GM21423 (cell line): ENCODE measurements around the gene ACD.
A peak's percentile ranks its signal among the peaks of the same experiment; 100 is the strongest.

ENCODE experiments used
- ATAC-seq: cut with Tn5 transposase; IDR thresholded peaks from one replicate; pipeline ENCODE4 v1.9.1; 2021; ENCODE audit warnings: mild to moderate bottlenecking, moderate library complexity; ENCODE audit not compliant: unreplicated experiment

The ACD gene

GRCh38 chr16:67662653-67663010, 2.6 kb upstream of the ACD start:
- ATAC-seq, result no peak

DNA sequence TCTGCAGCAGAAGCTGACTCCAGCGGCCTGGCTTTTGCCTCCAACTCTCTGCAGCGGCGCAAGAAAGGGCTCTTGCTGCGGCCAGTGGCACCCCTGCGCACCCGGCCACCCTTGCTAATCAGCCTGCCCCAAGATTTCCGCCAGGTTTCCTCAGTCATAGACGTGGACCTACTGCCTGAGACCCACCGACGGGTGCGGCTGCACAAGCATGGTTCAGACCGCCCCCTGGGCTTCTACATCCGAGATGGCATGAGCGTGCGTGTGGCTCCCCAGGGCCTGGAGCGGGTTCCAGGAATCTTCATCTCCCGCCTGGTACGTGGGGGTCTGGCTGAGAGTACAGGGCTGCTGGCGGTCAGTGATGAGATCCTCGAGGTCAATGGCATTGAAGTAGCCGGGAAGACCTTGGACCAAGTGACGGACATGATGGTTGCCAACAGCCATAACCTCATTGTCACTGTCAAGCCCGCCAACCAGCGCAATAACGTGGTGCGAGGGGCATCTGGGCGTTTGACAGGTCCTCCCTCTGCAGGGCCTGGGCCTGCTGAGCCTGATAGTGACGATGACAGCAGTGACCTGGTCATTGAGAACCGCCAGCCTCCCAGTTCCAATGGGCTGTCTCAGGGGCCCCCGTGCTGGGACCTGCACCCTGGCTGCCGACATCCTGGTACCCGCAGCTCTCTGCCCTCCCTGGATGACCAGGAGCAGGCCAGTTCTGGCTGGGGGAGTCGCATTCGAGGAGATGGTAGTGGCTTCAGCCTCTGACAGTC, 2.0 kb upstream of the ACD start:
- ATAC-seq, result no peak

GRCh38 chr16:67661101-67661761, 1.2 kb upstream of the ACD start:
- ATAC-seq, result no peak

DNA sequence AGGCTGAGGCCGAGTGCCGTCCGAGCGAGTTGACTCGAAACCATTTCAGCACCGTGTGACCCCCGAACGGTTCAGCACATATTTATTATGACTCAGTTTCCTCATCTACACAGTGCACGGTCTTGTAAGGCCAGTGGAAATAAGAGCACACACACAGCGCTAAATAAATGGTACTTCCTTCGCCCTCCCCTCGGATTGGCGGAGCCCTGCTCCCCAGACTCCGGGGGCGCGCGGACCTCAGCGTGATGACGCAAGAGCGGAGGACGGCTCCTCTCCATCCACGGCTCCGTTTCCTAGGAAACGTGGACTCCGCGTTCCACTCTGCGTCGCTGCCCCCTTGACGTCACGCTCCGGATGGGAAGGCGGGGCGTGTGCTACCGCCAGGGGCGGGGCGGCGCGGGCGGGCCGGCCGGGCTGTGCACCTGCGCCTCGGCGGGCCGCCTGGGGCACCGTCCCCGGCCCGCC, 536 bp upstream of the ACD start, which contains the start of gene PARD6A:
PARD6A (plus strand) TSS at position 397 of the 465 bp plus-strand sequence. CDS start 79 bp downstream, outside the sequence.
- peak; percentile 72 for ATAC-seq

DNA sequence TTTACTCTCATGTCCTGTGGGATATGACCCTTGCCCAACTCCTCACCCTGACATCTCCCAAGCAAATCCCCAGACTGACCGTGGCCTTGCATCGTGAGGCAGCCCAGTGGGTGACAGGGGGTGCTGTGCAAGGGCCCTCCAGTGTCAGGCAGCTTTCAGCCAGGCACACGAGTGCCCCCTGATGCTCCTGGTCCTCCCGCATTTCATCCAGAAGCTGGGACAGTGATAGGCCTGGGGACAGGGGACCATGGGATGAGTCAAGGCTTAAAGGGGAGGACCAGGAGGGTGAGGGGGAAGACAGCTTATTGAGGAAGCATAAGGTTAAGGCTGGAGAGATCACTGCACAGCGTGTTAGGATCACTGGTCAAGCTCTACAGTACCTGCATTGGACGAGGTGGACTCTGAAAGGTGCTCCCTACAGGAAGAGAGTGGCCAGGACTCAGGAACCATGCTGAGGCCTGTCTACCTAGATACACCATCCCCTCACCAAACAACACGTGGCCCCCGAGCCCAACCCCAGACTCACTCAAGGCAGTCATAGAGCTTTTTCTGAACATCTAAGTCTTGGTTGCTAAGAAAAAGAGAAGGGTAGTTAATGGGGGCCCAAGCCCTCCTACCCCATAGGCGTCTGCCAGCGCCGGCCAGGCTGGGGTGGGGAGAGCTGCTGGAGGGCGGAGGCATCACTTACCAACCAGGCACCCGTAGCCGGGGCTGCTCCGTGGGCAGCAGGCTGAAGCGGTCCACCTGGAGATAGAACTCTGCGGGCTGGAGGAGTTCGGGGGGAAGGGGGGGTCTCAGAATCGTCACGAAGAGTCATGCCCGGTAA, 998 bp downstream of the ACD start:
- no peak for ATAC-seq

DNA sequence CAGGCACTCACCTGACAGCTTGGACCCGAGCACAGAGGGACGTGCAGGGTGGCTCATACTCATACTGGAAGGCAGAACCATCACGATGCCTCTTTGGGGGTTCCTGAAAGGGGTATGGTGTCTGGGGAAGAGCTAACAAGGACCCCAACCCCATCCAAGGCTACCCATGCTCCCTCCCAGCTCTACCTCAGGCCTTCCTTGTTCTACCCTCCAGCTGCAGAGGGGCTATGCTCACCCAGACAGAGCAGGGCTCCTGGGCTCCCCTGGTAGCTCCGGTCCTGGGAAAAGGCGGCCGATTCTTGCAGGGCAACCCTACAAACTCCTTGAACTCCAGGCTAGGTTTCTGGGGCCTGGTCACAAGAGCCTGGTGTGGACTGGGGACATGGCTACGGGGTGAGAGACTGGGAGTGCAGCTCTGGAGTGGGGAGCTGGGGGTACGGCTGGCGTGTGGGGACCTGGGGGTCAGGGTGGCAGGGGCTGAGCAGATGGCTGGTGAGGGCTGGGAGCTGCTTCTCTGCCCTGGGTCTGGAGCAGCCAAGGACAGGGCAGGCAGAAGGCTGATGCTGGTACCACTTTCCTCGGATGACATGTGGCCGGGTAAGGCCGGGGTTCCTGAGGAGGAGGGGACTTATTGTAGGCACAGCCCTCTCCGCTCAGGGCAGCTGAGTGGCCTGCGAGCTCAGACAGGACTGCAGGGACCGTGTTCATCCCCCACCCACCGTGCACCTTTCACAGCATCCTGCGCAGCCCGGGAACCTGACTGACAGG, 2.1 kb downstream of the ACD start:
- ATAC-seq, result no peak

DNA sequence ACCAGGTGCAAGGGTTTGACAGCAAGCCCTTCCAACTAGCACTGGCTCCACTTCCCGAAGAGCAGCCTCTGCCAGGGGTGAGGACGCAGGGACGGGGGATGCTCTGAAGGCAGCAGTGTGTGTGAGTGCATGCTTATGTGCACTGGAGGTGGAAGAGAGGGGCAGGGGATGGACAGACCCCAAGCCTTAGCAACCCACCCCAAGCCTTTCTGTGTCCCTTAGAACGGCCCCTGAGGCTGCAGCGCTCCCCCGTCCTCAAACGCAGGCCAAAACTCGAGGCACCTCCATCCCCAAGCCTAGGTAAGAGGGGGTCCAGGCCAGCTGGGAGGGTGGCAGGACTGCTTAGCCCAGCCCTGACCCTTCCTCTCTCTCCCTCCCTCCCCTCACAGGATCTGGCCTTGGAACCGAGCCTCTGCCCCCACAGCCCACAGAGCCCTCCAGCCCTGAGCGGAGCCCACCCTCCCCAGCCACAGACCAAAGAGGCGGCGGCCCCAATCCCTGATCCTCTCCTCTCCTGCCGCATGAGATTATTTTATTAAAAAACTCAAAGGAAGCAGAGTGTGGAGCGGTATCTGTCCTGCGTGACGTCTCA, 2.9 kb downstream of the ACD start:
- no peak for ATAC-seq

GRCh38 chr16:67656344-67657016, 3.6 kb downstream of the ACD start:
- no peak for ATAC-seq

DNA sequence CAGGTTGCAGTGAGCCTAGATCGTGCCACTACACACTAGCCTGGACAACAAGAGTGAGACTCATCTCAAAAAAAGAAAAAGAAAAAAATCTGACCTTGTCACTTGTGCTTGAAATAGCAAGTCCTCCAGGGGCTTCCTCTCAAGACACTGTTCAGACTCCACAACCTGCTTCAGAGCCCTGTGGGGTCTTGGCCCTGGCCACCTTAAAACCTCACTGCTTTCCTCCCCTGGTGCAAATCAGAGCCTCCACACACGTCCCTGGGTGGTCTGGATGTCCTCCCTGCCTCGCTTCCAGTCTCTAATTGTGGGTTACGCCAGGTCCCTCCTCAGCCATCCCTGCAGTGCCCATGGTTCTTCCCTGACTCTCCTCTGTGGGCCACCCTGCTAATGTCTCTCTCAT, 4.7 kb downstream of the ACD start:
- ATAC-seq, result no peak

DNA sequence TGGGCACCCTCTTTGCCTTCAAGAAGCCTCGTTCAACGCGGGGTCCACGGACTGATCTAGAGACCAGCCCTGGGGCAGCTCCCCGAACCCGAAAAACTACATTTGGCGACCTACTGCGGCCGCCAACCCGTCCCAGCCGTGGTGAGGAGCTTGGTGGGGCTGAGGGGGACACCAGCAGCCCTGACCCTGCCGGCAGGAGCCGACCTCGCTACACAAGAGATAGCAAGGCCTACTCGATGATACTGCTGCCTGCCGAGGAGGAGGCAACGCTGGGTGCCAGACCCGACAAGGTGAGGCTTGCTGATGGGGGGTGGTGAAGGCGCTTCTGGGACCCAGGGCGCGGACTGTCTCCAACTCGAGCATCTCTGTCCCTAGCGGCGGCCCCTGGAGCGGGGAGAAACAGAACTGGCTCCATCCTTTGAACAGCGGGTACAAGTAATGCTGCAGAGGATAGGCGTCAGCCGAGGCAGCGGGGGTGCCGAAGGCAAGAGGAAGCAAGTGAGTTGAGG, 5.6 kb downstream of the ACD start:
- no peak for ATAC-seq

GRCh38 chr16:67653789-67654402, 6.2 kb downstream of the ACD start:
- ATAC-seq, result no peak

- no peak for ATAC-seq
Measured at GRCh38 chr16:67653128-67653788, 6.8 kb downstream of the ACD start.

- ATAC-seq, result no peak
Measured at GRCh38 chr16:67652578-67653127, 7.4 kb downstream of the ACD start.

- ATAC-seq, result no peak
Measured at GRCh38 chr16:67651847-67652246, 8.2 kb downstream of the ACD start.

DNA sequence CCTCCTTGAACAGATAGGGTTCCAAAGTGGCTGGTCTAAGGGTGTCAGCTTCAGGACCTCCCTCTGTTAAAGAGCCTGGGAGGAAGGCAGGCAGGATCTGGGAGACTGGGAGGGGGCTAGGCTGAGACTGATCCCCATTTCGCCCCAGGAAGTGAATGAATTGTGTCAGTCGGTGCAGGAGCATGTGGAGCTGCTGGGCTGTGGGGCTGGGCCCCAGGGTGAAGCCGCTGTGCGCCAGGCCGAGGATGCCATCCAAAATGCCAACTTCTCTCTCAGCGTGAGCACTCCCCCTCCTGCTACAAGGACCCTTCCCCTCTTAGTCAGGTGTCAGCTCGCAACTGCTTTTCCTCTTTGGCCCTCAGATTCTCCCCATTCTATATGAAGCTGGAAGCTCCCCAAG, 9.0 kb downstream of the ACD start:
- no peak for ATAC-seq

DNA sequence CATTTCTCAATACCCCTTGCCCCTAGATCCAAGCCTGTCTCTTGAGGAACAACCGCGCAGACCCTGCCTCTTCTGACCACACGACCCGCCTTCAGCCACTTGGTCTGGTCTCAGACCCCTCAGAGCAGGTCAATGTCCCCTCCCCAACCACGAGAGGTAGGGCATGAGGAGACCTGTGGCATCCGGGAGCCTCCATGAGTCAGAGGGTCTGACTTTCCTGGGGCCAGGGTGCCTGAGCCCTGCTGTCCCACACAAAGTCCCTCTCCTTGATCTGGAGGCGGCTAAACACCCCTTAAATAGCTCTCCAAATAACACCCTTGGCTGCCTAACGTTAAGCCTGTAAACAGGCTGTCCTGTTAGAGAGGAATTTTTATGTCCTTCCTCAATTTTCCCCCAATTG, 10.0 kb downstream of the ACD start:
- ATAC-seq, result no peak

DNA sequence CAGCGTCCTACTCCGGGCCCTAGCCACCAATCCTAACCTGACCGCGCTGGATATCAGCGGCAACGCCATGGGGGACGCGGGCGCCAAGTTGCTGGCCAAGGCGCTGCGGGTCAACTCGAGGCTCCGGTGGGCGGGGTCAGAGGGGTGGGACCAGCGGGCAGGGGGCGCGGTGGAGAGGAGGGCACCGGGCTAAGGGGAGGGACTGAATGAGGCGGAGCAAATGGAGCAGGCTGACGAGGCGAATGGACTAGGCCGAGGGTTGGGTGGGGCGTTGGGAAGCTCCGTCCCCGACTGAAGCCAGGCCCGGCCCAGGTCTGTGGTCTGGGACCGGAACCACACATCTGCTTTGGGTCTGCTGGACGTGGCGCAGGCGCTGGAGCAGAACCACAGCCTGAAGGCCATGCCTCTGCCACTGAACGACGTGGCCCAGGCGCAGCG, 10.5 kb downstream of the ACD start:
- no peak for ATAC-seq

GRCh38 chr16:67648764-67649407, 11.2 kb downstream of the ACD start:
- no peak for ATAC-seq
